HG02610 (cell line): ENCODE data around the gene AR.

ENCODE experiments used
- ATAC-seq: cut with Tn5 transposase; IDR thresholded peaks from one replicate; pipeline ENCODE4 v1.9.1; 2021; ENCODE audit warnings: mild to moderate bottlenecking, moderate library complexity; ENCODE audit not compliant: unreplicated experiment

AR gene

DNA sequence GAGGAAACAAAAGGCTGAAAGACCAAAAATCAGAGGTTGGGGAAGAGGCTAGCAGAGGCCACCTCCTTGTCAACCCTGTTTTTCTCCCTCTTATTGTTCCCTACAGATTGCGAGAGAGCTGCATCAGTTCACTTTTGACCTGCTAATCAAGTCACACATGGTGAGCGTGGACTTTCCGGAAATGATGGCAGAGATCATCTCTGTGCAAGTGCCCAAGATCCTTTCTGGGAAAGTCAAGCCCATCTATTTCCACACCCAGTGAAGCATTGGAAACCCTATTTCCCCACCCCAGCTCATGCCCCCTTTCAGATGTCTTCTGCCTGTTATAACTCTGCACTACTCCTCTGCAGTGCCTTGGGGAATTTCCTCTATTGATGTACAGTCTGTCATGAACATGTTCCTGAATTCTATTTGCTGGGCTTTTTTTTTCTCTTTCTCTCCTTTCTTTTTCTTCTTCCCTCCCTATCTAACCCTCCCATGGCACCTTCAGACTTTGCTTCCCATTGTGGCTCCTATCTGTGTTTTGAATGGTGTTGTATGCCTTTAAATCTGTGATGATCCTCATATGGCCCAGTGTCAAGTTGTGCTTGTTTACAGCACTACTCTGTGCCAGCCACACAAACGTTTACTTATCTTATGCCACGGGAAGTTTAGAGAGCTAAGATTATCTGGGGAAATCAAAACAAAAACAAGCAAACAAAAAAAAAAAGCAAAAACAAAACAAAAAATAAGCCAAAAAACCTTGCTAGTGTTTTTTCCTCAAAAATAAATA, 179.9 kb downstream of the AR start:
- ATAC-seq, result no peak

DNA sequence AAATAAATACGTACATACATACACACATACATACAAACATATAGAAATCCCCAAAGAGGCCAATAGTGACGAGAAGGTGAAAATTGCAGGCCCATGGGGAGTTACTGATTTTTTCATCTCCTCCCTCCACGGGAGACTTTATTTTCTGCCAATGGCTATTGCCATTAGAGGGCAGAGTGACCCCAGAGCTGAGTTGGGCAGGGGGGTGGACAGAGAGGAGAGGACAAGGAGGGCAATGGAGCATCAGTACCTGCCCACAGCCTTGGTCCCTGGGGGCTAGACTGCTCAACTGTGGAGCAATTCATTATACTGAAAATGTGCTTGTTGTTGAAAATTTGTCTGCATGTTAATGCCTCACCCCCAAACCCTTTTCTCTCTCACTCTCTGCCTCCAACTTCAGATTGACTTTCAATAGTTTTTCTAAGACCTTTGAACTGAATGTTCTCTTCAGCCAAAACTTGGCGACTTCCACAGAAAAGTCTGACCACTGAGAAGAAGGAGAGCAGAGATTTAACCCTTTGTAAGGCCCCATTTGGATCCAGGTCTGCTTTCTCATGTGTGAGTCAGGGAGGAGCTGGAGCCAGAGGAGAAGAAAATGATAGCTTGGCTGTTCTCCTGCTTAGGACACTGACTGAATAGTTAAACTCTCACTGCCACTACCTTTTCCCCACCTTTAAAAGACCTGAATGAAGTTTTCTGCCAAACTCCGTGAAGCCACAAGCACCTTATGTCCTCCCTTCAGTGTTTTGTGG, 180.7 kb downstream of the AR start:
- ATAC-seq, result no peak

DNA sequence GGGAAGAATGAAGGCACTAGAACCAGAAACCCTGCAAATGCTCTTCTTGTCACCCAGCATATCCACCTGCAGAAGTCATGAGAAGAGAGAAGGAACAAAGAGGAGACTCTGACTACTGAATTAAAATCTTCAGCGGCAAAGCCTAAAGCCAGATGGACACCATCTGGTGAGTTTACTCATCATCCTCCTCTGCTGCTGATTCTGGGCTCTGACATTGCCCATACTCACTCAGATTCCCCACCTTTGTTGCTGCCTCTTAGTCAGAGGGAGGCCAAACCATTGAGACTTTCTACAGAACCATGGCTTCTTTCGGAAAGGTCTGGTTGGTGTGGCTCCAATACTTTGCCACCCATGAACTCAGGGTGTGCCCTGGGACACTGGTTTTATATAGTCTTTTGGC, 181.7 kb downstream of the AR start:
- ATAC-seq, result no peak

- ATAC-seq, result no peak
Observed at GRCh38 chrX:67726018-67726417, 182.2 kb downstream of the AR start.

DNA sequence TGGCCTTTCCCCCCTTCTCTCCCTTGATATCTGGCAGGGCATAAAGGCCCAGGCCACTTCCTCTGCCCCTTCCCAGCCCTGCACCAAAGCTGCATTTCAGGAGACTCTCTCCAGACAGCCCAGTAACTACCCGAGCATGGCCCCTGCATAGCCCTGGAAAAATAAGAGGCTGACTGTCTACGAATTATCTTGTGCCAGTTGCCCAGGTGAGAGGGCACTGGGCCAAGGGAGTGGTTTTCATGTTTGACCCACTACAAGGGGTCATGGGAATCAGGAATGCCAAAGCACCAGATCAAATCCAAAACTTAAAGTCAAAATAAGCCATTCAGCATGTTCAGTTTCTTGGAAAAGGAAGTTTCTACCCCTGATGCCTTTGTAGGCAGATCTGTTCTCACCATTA, 183.8 kb downstream of the AR start:
- no peak for ATAC-seq

GRCh38 chrX:67730296-67730695, 186.5 kb downstream of the AR start:
- no peak for ATAC-seq

DNA sequence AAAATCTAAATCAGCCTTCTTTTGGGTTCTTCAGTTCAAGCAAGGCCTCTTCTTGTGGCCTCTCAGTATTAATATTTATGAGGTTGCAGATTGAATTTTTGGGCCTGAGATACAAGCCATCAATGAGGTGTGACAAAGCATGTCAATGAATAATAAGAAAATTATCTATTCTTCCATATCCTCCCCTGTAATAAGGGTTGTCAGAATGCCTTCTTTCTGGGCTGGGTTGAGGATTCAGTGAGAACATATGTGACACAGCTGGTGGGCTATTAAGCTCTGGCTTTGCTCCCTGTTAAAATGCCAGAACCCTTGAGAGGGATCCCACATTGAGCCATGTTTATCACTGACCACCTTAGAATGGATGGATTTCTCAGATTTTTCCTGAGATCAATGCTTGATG, 187.2 kb downstream of the AR start:
- ATAC-seq, result no peak

GRCh38 chrX:67732864-67733263, 189.0 kb downstream of the AR start:
- no peak for ATAC-seq

GRCh38 chrX:67734111-67734753, 190.4 kb downstream of the AR start:
- ATAC-seq, result no peak

- no peak for ATAC-seq
Observed at GRCh38 chrX:67749536-67749935, 205.7 kb downstream of the AR start.

GRCh38 chrX:67750694-67751093, 206.9 kb downstream of the AR start:
- no peak for ATAC-seq

- no peak for ATAC-seq
Observed at GRCh38 chrX:67759018-67759417, 215.2 kb downstream of the AR start.

- ATAC-seq, result no peak
Observed at GRCh38 chrX:67777148-67777547, 233.3 kb downstream of the AR start.

DNA sequence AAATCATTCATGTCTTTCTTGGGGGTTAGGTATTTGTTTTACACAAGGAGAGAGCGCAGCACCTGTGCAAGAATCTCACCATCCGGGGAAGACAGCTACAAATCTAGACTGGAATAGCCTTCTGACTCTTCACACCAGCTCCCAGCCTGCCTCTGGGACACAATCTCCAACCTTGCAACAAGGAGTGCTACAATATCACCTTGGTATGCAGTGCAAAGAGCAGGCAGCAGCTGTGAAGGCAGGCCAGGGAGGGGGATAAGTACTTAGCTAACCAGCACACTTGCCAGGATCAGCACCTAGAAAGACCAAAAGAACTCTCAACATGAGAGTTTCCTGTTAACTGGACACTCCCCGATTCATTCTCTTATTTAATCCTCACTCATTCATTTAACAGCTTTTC, 235.3 kb downstream of the AR start:
- ATAC-seq, result no peak
